HepG2 (cell line): Measurements from ENCODE around the gene SMARCA5. TPM values are rescaled to one million over a fixed set of nuclear protein-coding genes. Genes with fewer than 3 reads are reported as not detected.
A peak's percentile ranks its signal among the peaks of the same experiment; 100 is the strongest.

Experiments used
- HMGXB4 ChIP-seq, 2 experiments: sonication (generic) in 1 of 2; formaldehyde crosslinking in 1 of 2; IDR thresholded peaks; 2 replicates each; pipeline versions ENCODE4 v1.4.0 to v1.6.1; 2018 to 2020; ENCODE audit warnings: missing genetic modification reagents in 2 of 2, borderline replicate concordance in 1 of 2, low read depth in 1 of 2, mild to moderate bottlenecking in 1 of 2, missing biosample characterization in 1 of 2
- MAZ ChIP-seq, 2 experiments: sonication (generic) in 1 of 2; formaldehyde crosslinking in 1 of 2; IDR thresholded peaks; 2 replicates each; pipeline versions ENCODE4 v1.5.0 to v1.6.1; 2012 to 2020; ENCODE audit warnings: low read depth in 2 of 2, mild to moderate bottlenecking in 2 of 2, borderline replicate concordance in 1 of 2, improper control_type of control experiment in 1 of 2, low read length in 1 of 2, missing genetic modification reagents in 1 of 2, moderate library complexity in 1 of 2
- PATZ1 ChIP-seq: sonication (generic); formaldehyde crosslinking; IDR thresholded peaks from 2 replicates; pipeline ENCODE4 v1.4.0; 2020; ENCODE audit warnings: missing genetic modification reagents
- PRDM10 ChIP-seq: sonication (generic); formaldehyde crosslinking; IDR thresholded peaks from 2 replicates; pipeline ENCODE4 v1.4.0; 2020; ENCODE audit warnings: low read depth, missing genetic modification reagents
- SRSF4 ChIP-seq: fragments of 200-400 bp; formaldehyde crosslinking; IDR thresholded peaks from one replicate; pipeline ENCODE4 v1.6.1; 2018; ENCODE audit warnings: mild to moderate bottlenecking, low read depth, low read length, moderate library complexity; ENCODE audit not compliant: poor library complexity, severe bottlenecking
- TBP ChIP-seq: sonication (generic); formaldehyde crosslinking; IDR thresholded peaks from 2 replicates; pipeline ENCODE4 v1.5.0; 2020; ENCODE audit warnings: missing genetic modification reagents
- TERF1 ChIP-seq: sonication (generic); formaldehyde crosslinking; IDR thresholded peaks from 2 replicates; pipeline ENCODE4 v1.8.0; 2022; ENCODE audit warnings: mild to moderate bottlenecking, missing genetic modification reagents, moderate library complexity
- TGIF2 ChIP-seq: IDR thresholded peaks from 2 replicates; pipeline ENCODE4 v1.6.1; 2016; ENCODE audit warnings: control low read depth, missing compliant biosample characterization
- ZFP82 ChIP-seq: sonication (generic); formaldehyde crosslinking; IDR thresholded peaks from 2 replicates; pipeline ENCODE4 v1.5.1; 2020; ENCODE audit warnings: mild to moderate bottlenecking, missing genetic modification reagents, borderline replicate concordance
- ZFX ChIP-seq: sonication (generic); formaldehyde crosslinking; IDR thresholded peaks from 2 replicates; pipeline ENCODE4 v1.4.0; 2020; ENCODE audit warnings: mild to moderate bottlenecking, low read depth, missing genetic modification reagents, moderate library complexity
- ZMYM2 ChIP-seq: sonication (generic); formaldehyde crosslinking; IDR thresholded peaks from 2 replicates; pipeline ENCODE4 v1.8.0; 2022; ENCODE audit warnings: mild to moderate bottlenecking, missing genetic modification reagents
- ZNF512 ChIP-seq: sonication (generic); formaldehyde crosslinking; IDR thresholded peaks from 2 replicates; pipeline ENCODE4 v1.4.0; 2020; ENCODE audit warnings: mild to moderate bottlenecking, missing genetic modification reagents
- ZNF574 ChIP-seq: sonication (generic); formaldehyde crosslinking; IDR thresholded peaks from 2 replicates; pipeline ENCODE4 v1.4.0; 2020; ENCODE audit warnings: missing genetic modification reagents
- ZNF670 ChIP-seq: sonication (generic); formaldehyde crosslinking; IDR thresholded peaks from 2 replicates; pipeline ENCODE4 v1.8.0; 2022; ENCODE audit warnings: mild to moderate bottlenecking, missing genetic modification reagents, borderline replicate concordance
- polyA plus RNA-seq, 8 experiments: library from polyadenylated mRNA; depleted of rRNA in 3 of 8; stranded (reverse) in 7 of 8; unstranded in 1 of 8; fragments of >200 nt; fragmentation: Illumina TruSeq in 4 of 8; extraction: Trizol in 4 of 8; gene quantifications; 2 replicates each; pipeline versions ENCODE4 v1.2.1 to v1.2.3, GENCODE V29; 2011 to 2016; ENCODE audit warnings: low read depth in 4 of 8, missing spikeins in 1 of 8, mixed read lengths in 1 of 8; ENCODE audit not compliant: insufficient read depth in 1 of 8
- total RNA-seq, 5 experiments: library from RNA; depleted of rRNA; stranded (reverse); fragments of >200 nt; fragmentation: Illumina TruSeq; extraction: Trizol; gene quantifications; 2 replicates each; pipeline ENCODE4 v1.2.3, GENCODE V29; 2016; ENCODE audit warnings: low read depth in 1 of 5

The SMARCA5 gene
- total and polyA plus RNA-seq, 2 of the 13 experiments (the other 11 are each of a cell fraction or from before 2014, with no cell fraction given): 7.0 to 37.5 TPM

GRCh38 chr4:143514169-143514495 lies 630 bp downstream of the SMARCA5 start (continued):
- TF ChIP-seq ZNF574: 0 out of 2 replicates have a peak, but pooled peaks have one; percentile 2
- TF ChIP-seq PATZ1 (CRISPR knock-in tag): no peak
- TF ChIP-seq ZMYM2: no peak
- TF ChIP-seq MAZ (IDR thresholded peaks at IDR 0.05; ENCODE audit: borderline replicate concordance, low read depth, low read length): no peak
- TF ChIP-seq MAZ (CRISPR knock-in tag; IDR thresholded peaks at IDR 0.05; ENCODE audit: low read depth): peak; percentile 10; the same call in 1 of the 2 replicates
- TF ChIP-seq ZNF670 (CRISPR knock-in tag): 0 out of 2 replicates have a peak, but pooled peaks have one; percentile 37
- TF ChIP-seq SRSF4: no peak
- no peak for TF ChIP-seq TERF1 (CRISPR knock-in tag)
- TF ChIP-seq ZNF512 (CRISPR knock-in tag): 0 out of 2 replicates have a peak, but pooled peaks have one; percentile 5
- TF ChIP-seq ZFX (CRISPR knock-in tag): no peak
- TF ChIP-seq HMGXB4 (CRISPR knock-in tag; IDR thresholded peaks at IDR 0.05; ENCODE audit: borderline replicate concordance in 1 of 2, low read depth in 1 of 2): peak in 1 of 2 experiments; percentile 9; a peak in 2 of 4 replicates
- TF ChIP-seq PRDM10 (CRISPR knock-in tag): no peak
- 0 out of 2 replicates have a peak, but pooled peaks have one; percentile 3 for TF ChIP-seq ZFP82 (CRISPR knock-in tag)
- TF ChIP-seq TBP (CRISPR knock-in tag): no peak
- no peak for TF ChIP-seq TGIF2 (CRISPR knock-in tag)
